B cell (primary cell): Measurements from ENCODE around the gene SKAP2.

ENCODE experiments used
- EZH2 ChIP-seq: IDR thresholded peaks from 2 replicates; pipeline ENCODE4 v1.6.1; 2012; ENCODE audit warnings: borderline replicate concordance, low read depth, mild to moderate bottlenecking, moderate library complexity, low read length; ENCODE audit not compliant: insufficient read depth, poor library complexity, severe bottlenecking
- TF ChIP-seq, protein P1 (sequence below): fragments of 200-600 bp; IDR thresholded peaks from one replicate; pipeline ENCODE4 v1.8.0; 2022; ENCODE audit warnings: antibody characterized with exemption, mild to moderate bottlenecking

DNA sequence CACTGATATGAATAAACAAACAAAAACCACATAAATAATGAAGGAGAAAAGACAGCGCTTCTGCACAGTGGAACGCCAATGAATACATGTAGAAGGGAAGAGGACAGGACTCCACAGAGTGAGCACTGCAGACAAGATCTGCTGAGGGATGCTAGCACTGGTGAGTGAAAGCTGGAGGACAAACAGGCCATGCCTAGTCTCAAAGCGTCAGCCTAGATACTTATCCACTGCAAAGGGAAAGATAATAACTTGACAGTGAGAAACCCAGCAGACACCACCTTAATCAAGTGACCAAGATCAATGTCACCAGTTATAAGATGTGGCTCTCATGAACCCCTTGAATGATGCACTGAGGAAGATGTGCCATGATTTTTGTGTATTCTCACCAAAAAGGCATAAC, 227.6 kb downstream of the SKAP2 start:
- TF ChIP-seq, protein P1, sequence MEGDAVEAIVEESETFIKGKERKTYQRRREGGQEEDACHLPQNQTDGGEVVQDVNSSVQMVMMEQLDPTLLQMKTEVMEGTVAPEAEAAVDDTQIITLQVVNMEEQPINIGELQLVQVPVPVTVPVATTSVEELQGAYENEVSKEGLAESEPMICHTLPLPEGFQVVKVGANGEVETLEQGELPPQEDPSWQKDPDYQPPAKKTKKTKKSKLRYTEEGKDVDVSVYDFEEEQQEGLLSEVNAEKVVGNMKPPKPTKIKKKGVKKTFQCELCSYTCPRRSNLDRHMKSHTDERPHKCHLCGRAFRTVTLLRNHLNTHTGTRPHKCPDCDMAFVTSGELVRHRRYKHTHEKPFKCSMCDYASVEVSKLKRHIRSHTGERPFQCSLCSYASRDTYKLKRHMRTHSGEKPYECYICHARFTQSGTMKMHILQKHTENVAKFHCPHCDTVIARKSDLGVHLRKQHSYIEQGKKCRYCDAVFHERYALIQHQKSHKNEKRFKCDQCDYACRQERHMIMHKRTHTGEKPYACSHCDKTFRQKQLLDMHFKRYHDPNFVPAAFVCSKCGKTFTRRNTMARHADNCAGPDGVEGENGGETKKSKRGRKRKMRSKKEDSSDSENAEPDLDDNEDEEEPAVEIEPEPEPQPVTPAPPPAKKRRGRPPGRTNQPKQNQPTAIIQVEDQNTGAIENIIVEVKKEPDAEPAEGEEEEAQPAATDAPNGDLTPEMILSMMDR = no peak
- TF ChIP-seq EZH2 = no peak
